Measurements from ENCODE around the gene GPR17. TPM values are rescaled to one million over a fixed set of nuclear protein-coding genes. Genes with fewer than 3 reads are reported as not detected.
A peak's percentile ranks its signal among the peaks of the same experiment; 100 is the strongest.

The GPR17 gene
- total RNA-seq, 1 donor from 2014 or later = 0.18 TPM

GRCh38 chr2:127678991-127679390 lies 33.0 kb downstream of the GPR17 start:
- H3K9me3 Mint-ChIP-seq (ENCODE audit: unreplicated experiment) = no peaks in the 10 kb centered on the region
- peaks cover 26% of the 10 kb centered on the region for H3K27me3 Mint-ChIP-seq (ENCODE audit: low read depth, unreplicated experiment)
- Histone ChIP-seq H3K36me3 (ENCODE audit: insufficient read depth, low read length) (no peaks in the 10 kb centered on the region), H3K4me2 (ENCODE audit: low read length) (no peak overlapping the region), H3K9me3 (ENCODE audit: insufficient read depth, low read depth, low read length) (no peaks in the 10 kb centered on the region), H3K9ac (ENCODE audit: low read length) (no peak overlapping the region), H3K4me1 (ENCODE audit: insufficient read depth, low read length) (peaks cover 13% of the 10 kb centered on the region), H3K27me3 (ENCODE audit: insufficient read depth, low read length) (peaks cover 10% of the 10 kb centered on the region), H2AFZ (ENCODE audit: low read depth, low read length) (no peak overlapping the region), H3K79me2 (ENCODE audit: insufficient read depth, low read length) (no peaks in the 10 kb centered on the region), H3K27ac (ENCODE audit: low read depth, low read length) (no peak overlapping the region), H4K20me1 (ENCODE audit: insufficient read depth, low read length) (no peaks in the 10 kb centered on the region), H3K4me3 (ENCODE audit: insufficient read depth, low read depth, low read length) (no peak overlapping the region)
- no peak overlapping the region for H3K4me3 Mint-ChIP-seq (ENCODE audit: unreplicated experiment)
- FAIRE-seq (no peak), DNase-seq (ENCODE audit: low read depth) (no peak)
- TF ChIP-seq CTCF (IDR thresholded peaks at IDR 0.05; ENCODE audit: insufficient read depth, low read depth, low read length) (no peak), EZH2 (IDR thresholded peaks at IDR 0.05; ENCODE audit: insufficient read depth, low read length) (no peak)
- H3K4me1 Mint-ChIP-seq (ENCODE audit: low read depth, unreplicated experiment) = peaks cover 22% of the 10 kb centered on the region
- H3K36me3 Mint-ChIP-seq (ENCODE audit: low read depth, unreplicated experiment) = no peaks in the 10 kb centered on the region
- no peak overlapping the region for H3K27ac Mint-ChIP-seq (ENCODE audit: unreplicated experiment)

GRCh38 chr2:127679680-127680361 lies 33.9 kb downstream of the GPR17 start:
- Mint-ChIP-seq H3K9me3 (ENCODE audit: unreplicated experiment) (no peaks in the 10 kb centered on the region), H3K4me1 (ENCODE audit: low read depth, unreplicated experiment) (peaks cover 26% of the 10 kb centered on the region), H3K27me3 (ENCODE audit: low read depth, unreplicated experiment) (peaks cover 26% of the 10 kb centered on the region), H3K4me3 (ENCODE audit: unreplicated experiment) (no peak overlapping the region), H3K36me3 (ENCODE audit: low read depth, unreplicated experiment) (no peaks in the 10 kb centered on the region), H3K27ac (ENCODE audit: unreplicated experiment) (no peak overlapping the region)
- Histone ChIP-seq H3K36me3 (ENCODE audit: insufficient read depth, low read length) (no peaks in the 10 kb centered on the region), H3K4me2 (ENCODE audit: low read length) (no peak overlapping the region), H3K9me3 (ENCODE audit: insufficient read depth, low read depth, low read length) (no peaks in the 10 kb centered on the region), H3K27me3 (ENCODE audit: insufficient read depth, low read length) (peaks cover 10% of the 10 kb centered on the region), H2AFZ (ENCODE audit: low read depth, low read length) (no peak overlapping the region), H3K9ac (ENCODE audit: low read length) (no peak overlapping the region), H3K27ac (ENCODE audit: low read depth, low read length) (no peak overlapping the region), H3K79me2 (ENCODE audit: insufficient read depth, low read length) (no peaks in the 10 kb centered on the region), H4K20me1 (ENCODE audit: insufficient read depth, low read length) (no peaks in the 10 kb centered on the region), H3K4me1 (ENCODE audit: insufficient read depth, low read length) (peaks cover 6% of the 10 kb centered on the region), H3K4me3 (ENCODE audit: insufficient read depth, low read depth, low read length) (no peak overlapping the region)
- TF ChIP-seq EZH2 (IDR thresholded peaks at IDR 0.05; ENCODE audit: insufficient read depth, low read length) = no peak
- no peak for TF ChIP-seq CTCF (IDR thresholded peaks at IDR 0.05; ENCODE audit: insufficient read depth, low read depth, low read length)
- DNase-seq (ENCODE audit: low read depth) (no peak), FAIRE-seq (no peak)

GRCh38 chr2:127680706-127681287 lies 34.8 kb downstream of the GPR17 start:
- Histone ChIP-seq H4K20me1 (ENCODE audit: insufficient read depth, low read length) (no peaks in the 10 kb centered on the region), H3K9ac (ENCODE audit: low read length) (no peak overlapping the region), H3K4me1 (ENCODE audit: insufficient read depth, low read length) (peaks cover 4% of the 10 kb centered on the region), H3K4me3 (ENCODE audit: insufficient read depth, low read depth, low read length) (no peak overlapping the region), H3K79me2 (ENCODE audit: insufficient read depth, low read length) (no peaks in the 10 kb centered on the region), H3K4me2 (ENCODE audit: low read length) (peak overlapping the region; percentile 73), H2AFZ (ENCODE audit: low read depth, low read length) (peak overlapping the region; percentile 81), H3K9me3 (ENCODE audit: insufficient read depth, low read depth, low read length) (no peaks in the 10 kb centered on the region), H3K27ac (ENCODE audit: low read depth, low read length) (no peak overlapping the region), H3K36me3 (ENCODE audit: insufficient read depth, low read length) (no peaks in the 10 kb centered on the region), H3K27me3 (ENCODE audit: insufficient read depth, low read length) (peaks cover 10% of the 10 kb centered on the region)
- FAIRE-seq = no peak
- DNase-seq (ENCODE audit: low read depth) = no peak
- TF ChIP-seq EZH2 (IDR thresholded peaks at IDR 0.05; ENCODE audit: insufficient read depth, low read length) (no peak), CTCF (IDR thresholded peaks at IDR 0.05; ENCODE audit: insufficient read depth, low read depth, low read length) (no peak)
- Mint-ChIP-seq H3K4me1 (ENCODE audit: low read depth, unreplicated experiment) (peaks cover 30% of the 10 kb centered on the region), H3K27ac (ENCODE audit: unreplicated experiment) (no peak overlapping the region), H3K27me3 (ENCODE audit: low read depth, unreplicated experiment) (peaks cover 26% of the 10 kb centered on the region), H3K4me3 (ENCODE audit: unreplicated experiment) (no peak overlapping the region), H3K9me3 (ENCODE audit: unreplicated experiment) (no peaks in the 10 kb centered on the region), H3K36me3 (ENCODE audit: low read depth, unreplicated experiment) (no peaks in the 10 kb centered on the region)

Data from astrocyte (in vitro differentiated cells and primary cell).